Stimulated activated CD8-positive, alpha-beta memory T cell treated with anti-CD3 and anti-CD28 coated beads, Interleukin-12 subunit alpha, Interleukin-12 subunit beta, amount 100 ng/mL, for 4 hours (primary cell): ENCODE measurements around the gene NLGN1.

Source experiments
- DNase-seq: peaks from one replicate; pipeline ENCODE4 v3.0.0-alpha.2; 2020; ENCODE audit warnings: low read depth

The NLGN1 gene

GRCh38 chr3:173912126-173912525 lies 514.6 kb downstream of the NLGN1 start:
- DNase-seq = no peak

GRCh38 chr3:173913397-173913796 lies 515.9 kb downstream of the NLGN1 start:
- no peak for DNase-seq

GRCh38 chr3:173913974-173914421 lies 516.5 kb downstream of the NLGN1 start:
- DNase-seq = no peak

GRCh38 chr3:173916799-173917198 lies 519.3 kb downstream of the NLGN1 start:
- DNase-seq = no peak

- no peak for DNase-seq
Observed at GRCh38 chr3:173920386-173920785, 522.8 kb downstream of the NLGN1 start.

GRCh38 chr3:173921732-173922131 lies 524.2 kb downstream of the NLGN1 start:
- no peak for DNase-seq

GRCh38 chr3:173923204-173923603 lies 525.7 kb downstream of the NLGN1 start:
- no peak for DNase-seq

- DNase-seq = no peak
Observed at GRCh38 chr3:173930251-173930650, 532.7 kb downstream of the NLGN1 start.

GRCh38 chr3:173932624-173933023 lies 535.1 kb downstream of the NLGN1 start:
- DNase-seq = no peak

- no peak for DNase-seq
Observed at GRCh38 chr3:173933113-173933512, 535.6 kb downstream of the NLGN1 start.

- DNase-seq = no peak
Observed at GRCh38 chr3:173936316-173936715, 538.8 kb downstream of the NLGN1 start.

- DNase-seq = no peak
Observed at GRCh38 chr3:173938159-173938558, 540.6 kb downstream of the NLGN1 start.

- no peak for DNase-seq
Observed at GRCh38 chr3:173938616-173939015, 541.1 kb downstream of the NLGN1 start.

- no peak for DNase-seq
Observed at GRCh38 chr3:173939331-173939730, 541.8 kb downstream of the NLGN1 start.

GRCh38 chr3:173943264-173943663 lies 545.7 kb downstream of the NLGN1 start:
- DNase-seq = no peak

- no peak for DNase-seq
Observed at GRCh38 chr3:173945170-173945569, 547.6 kb downstream of the NLGN1 start.

- no peak for DNase-seq
Observed at GRCh38 chr3:173945806-173946205, 548.3 kb downstream of the NLGN1 start.

- DNase-seq = no peak
Observed at GRCh38 chr3:173954647-173955046, 557.1 kb downstream of the NLGN1 start.

- no peak for DNase-seq
Observed at GRCh38 chr3:173957646-173958045, 560.1 kb downstream of the NLGN1 start.

- DNase-seq = no peak
Observed at GRCh38 chr3:173958805-173959204, 561.3 kb downstream of the NLGN1 start.

GRCh38 chr3:173970281-173970680 lies 572.7 kb downstream of the NLGN1 start:
- no peak for DNase-seq

- DNase-seq = no peak
Observed at GRCh38 chr3:173976281-173976680, 578.7 kb downstream of the NLGN1 start.

GRCh38 chr3:173977747-173978146 lies 580.2 kb downstream of the NLGN1 start:
- DNase-seq = no peak

- DNase-seq = no peak
Observed at GRCh38 chr3:173983343-173983742, 585.8 kb downstream of the NLGN1 start.

GRCh38 chr3:173986861-173987410 lies 589.4 kb downstream of the NLGN1 start:
- DNase-seq = no peak
